Measurements from ENCODE around the gene MRC1. TPM values are rescaled to one million over a fixed set of nuclear protein-coding genes. Genes with fewer than 3 reads are reported as not detected.

The MRC1 gene
- total and polyA plus RNA-seq, 2 of the 13 experiments (the other 11 are each of a cell fraction or from before 2014, with no cell fraction given): not detected

DNA sequence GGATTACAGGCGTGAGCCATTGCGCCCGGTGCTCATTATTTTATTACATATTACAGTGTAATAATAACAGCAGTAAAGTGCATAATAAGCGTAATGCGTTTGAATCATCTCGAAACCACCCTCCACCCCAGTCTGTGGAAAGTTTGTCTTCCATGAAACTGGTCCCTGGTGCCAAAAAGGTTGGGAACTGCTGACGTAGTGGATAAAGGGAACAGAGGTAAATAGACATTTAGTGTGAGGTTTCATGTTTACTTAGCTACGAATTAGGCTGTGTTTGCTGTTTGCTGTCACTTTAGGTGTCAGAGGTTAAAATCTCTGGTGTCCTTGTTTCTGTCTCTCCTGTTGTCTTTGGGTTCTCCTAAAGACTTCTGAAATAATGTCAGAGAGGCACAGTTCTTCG is 82.3 kb downstream of the MRC1 start:
- intact Hi-C loops (cut with micrococcal nuclease; ENCODE audit: unreplicated experiment): no loop called here
- TF ChIP-seq CREB1 (IDR thresholded peaks at IDR 0.05) (0 out of 2 replicates have a peak, but pooled peaks have one; percentile 10), CREB1 (CRISPR knock-in tag; IDR thresholded peaks at IDR 0.05) (no peak), KDM2A (CRISPR knock-in tag; IDR thresholded peaks at IDR 0.05; ENCODE audit: borderline replicate concordance, low read depth) (no peak), MAFK (conservative IDR thresholded peaks at IDR 0.05 in 1 of 2, IDR thresholded peaks at IDR 0.05 in 1 of 2; ENCODE audit: low read length in 2 of 2) (peak; percentile 29 to 66; a peak in 3 of 4 replicates)
- Histone ChIP-seq H3K9ac (ENCODE audit: insufficient read depth, low read depth, low read length) (no peak overlapping the region), H3K9me3 (ENCODE audit: low read length) (no peaks in the 10 kb centered on the region), H3K27ac (ENCODE audit: extremely low read length, insufficient read depth, low read length) (no peak overlapping the region), H2AFZ (ENCODE audit: low read length) (no peak overlapping the region), H3K27me3 (ENCODE audit: control insufficient read depth in 1 of 2, insufficient read depth in 2 of 2, low read length in 2 of 2) (no peaks in the 10 kb centered on the region), H3K4me2 (ENCODE audit: low read depth, low read length) (no peak overlapping the region), H3K4me3 (replicated peaks in 1 of 3; ENCODE audit: insufficient read depth in 1 of 3, low read depth in 2 of 3, low read length in 3 of 3) (no peak overlapping the region), H3K79me2 (ENCODE audit: insufficient read depth, low read length) (no peaks in the 10 kb centered on the region), H3K36me3 (replicated peaks in 1 of 2; ENCODE audit: control insufficient read depth in 1 of 2, insufficient read depth in 2 of 2, low read length in 2 of 2) (no peaks in the 10 kb centered on the region), H3K4me1 (ENCODE audit: insufficient read depth, low read length) (no peaks in the 10 kb centered on the region), H4K20me1 (ENCODE audit: insufficient read depth, low read length) (no peaks in the 10 kb centered on the region)
- ChIA-PET CTCF (ENCODE audit: low intra/inter-chr PET ratio, low total read pairs) (no interaction called here), POLR2A (no interaction called here)
- WGBS (ENCODE audit: low lambda C conversion rate): 50% methylated on average over 9 of the region's 9 CpGs
- DNase-seq (ENCODE audit: low spot score) (no peak), ATAC-seq (no peak), FAIRE-seq (no peak)
- no TSS peak for BruUV-seq (replicated peaks)
- in situ Hi-C loops (cut with HindIII; ENCODE audit: extremely low pct_ligation_motif_present, low pct_unique_long_range_greater_than_20kb): no loop called here

DNA sequence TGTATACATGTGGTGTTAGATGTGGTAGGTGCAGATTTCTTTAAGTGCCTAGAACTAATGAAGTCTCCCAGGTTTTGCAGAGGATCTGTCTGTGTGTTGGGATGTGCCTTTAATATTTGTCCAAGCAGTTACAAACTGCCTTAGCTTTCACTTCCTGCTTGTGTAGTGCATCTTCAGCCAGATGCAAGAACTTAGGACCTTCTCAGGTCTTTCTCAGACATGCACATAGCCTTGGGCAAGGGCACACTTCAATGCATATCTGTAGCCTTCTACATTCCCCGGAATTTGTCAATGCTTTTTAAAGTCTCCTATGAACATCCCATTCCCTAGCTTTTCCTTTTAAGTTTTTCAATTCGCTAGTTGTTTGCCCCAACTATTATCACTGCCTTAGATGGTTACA is 95.4 kb downstream of the MRC1 start:
- TF ChIP-seq, protein P1, sequence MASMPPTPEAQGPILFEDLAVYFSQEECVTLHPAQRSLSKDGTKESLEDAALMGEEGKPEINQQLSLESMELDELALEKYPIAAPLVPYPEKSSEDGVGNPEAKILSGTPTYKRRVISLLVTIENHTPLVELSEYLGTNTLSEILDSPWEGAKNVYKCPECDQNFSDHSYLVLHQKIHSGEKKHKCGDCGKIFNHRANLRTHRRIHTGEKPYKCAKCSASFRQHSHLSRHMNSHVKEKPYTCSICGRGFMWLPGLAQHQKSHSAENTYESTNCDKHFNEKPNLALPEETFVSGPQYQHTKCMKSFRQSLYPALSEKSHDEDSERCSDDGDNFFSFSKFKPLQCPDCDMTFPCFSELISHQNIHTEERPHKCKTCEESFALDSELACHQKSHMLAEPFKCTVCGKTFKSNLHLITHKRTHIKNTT (CRISPR knock-in tag; IDR thresholded peaks at IDR 0.05): no peak
- TF ChIP-seq, protein P2, sequence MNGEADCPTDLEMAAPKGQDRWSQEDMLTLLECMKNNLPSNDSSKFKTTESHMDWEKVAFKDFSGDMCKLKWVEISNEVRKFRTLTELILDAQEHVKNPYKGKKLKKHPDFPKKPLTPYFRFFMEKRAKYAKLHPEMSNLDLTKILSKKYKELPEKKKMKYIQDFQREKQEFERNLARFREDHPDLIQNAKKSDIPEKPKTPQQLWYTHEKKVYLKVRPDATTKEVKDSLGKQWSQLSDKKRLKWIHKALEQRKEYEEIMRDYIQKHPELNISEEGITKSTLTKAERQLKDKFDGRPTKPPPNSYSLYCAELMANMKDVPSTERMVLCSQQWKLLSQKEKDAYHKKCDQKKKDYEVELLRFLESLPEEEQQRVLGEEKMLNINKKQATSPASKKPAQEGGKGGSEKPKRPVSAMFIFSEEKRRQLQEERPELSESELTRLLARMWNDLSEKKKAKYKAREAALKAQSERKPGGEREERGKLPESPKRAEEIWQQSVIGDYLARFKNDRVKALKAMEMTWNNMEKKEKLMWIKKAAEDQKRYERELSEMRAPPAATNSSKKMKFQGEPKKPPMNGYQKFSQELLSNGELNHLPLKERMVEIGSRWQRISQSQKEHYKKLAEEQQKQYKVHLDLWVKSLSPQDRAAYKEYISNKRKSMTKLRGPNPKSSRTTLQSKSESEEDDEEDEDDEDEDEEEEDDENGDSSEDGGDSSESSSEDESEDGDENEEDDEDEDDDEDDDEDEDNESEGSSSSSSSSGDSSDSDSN (CRISPR knock-in tag; IDR thresholded peaks at IDR 0.05): no peak
- TF ChIP-seq ZMYM3 (CRISPR knock-in tag; IDR thresholded peaks at IDR 0.05) (no peak), ZNF709 (CRISPR knock-in tag; IDR thresholded peaks at IDR 0.05) (no peak)
- H3K79me2 ChIP-seq (ENCODE audit: insufficient read depth, low read length): no peaks in the 10 kb centered on the region
- no peak overlapping the region for H3K9ac ChIP-seq (ENCODE audit: insufficient read depth, low read depth, low read length)
- no peaks in the 10 kb centered on the region for H3K36me3 ChIP-seq (replicated peaks in 1 of 2; ENCODE audit: control insufficient read depth in 1 of 2, insufficient read depth in 2 of 2, low read length in 2 of 2)
- DNase-seq (ENCODE audit: low spot score): no peak
- no peak for ATAC-seq
- in situ Hi-C loops (cut with HindIII; ENCODE audit: extremely low pct_ligation_motif_present, low pct_unique_long_range_greater_than_20kb) (no loop called here), intact Hi-C loops (cut with micrococcal nuclease; ENCODE audit: unreplicated experiment) (no loop called here)
- CTCF ChIA-PET (ENCODE audit: low intra/inter-chr PET ratio, low total read pairs): no interaction called here
- FAIRE-seq: no peak
- H3K27ac ChIP-seq (ENCODE audit: extremely low read length, insufficient read depth, low read length): no peak overlapping the region
- POLR2A ChIA-PET: no interaction called here
- BruUV-seq (replicated peaks): no TSS peak
- no peak overlapping the region for H3K4me3 ChIP-seq (replicated peaks in 1 of 3; ENCODE audit: insufficient read depth in 1 of 3, low read depth in 2 of 3, low read length in 3 of 3)
- WGBS (ENCODE audit: low lambda C conversion rate): 0% methylated on average over 2 of the region's 2 CpGs
- 0 out of 2 replicates have a peak, but pooled peaks cover 2% of the 10 kb centered on the region for H4K20me1 ChIP-seq (ENCODE audit: insufficient read depth, low read length)
- peaks cover 0 to 7% of the 10 kb centered on the region in 2 experiments; a peak in 1 of 5 replicates for H3K27me3 ChIP-seq (ENCODE audit: control insufficient read depth in 1 of 2, insufficient read depth in 2 of 2, low read length in 2 of 2)
- H3K9me3 ChIP-seq (ENCODE audit: low read length): no peaks in the 10 kb centered on the region
- H3K4me1 ChIP-seq (ENCODE audit: insufficient read depth, low read length): no peaks in the 10 kb centered on the region
- H2AFZ ChIP-seq (ENCODE audit: low read length): no peak overlapping the region
- no peak overlapping the region for H3K4me2 ChIP-seq (ENCODE audit: low read depth, low read length)

Data from HepG2 (cell line).